Heart left ventricle (tissue), 16 donors: ENCODE data around the gene MAP1LC3B2. TPM values are rescaled to one million over a fixed set of nuclear protein-coding genes. Genes with fewer than 3 reads are reported as not detected.
"Not testable (repeated sequence)": the region's sequence is repeated elsewhere in the genome, so short reads cannot be mapped to it uniquely, and the experiment has no call there.

Experiments
- ATAC-seq, 4 donors: fragments of 200-7000 bp; cut with Tn5 transposase; one replicate each; pipeline ENCODE4 v1.9.1; 2020 to 2022; ENCODE audit warnings: moderate library complexity in 4 of 4, mild to moderate bottlenecking in 3 of 4, moderate number of reproducible peaks in 1 of 4
- DNase-seq, 5 donors: peaks; one replicate each; pipeline ENCODE4 v3.0.0-alpha.2; 2020
- H3K27ac ChIP-seq, 12 donors: fragments of 200-600 bp; sonication (generic) in 4 of 12; one replicate each; pipeline versions ENCODE4 v1.5.0 to v1.8.0; 2016 to 2022; ENCODE audit warnings: mild to moderate bottlenecking in 2 of 12
- H3K27me3 ChIP-seq, 9 donors: fragments of 200-600 bp; sonication (generic) in 2 of 9; one replicate each; pipeline versions ENCODE4 v1.5.1 to v1.8.0; 2016 to 2022; ENCODE audit warnings: mild to moderate bottlenecking in 3 of 9
- H3K36me3 ChIP-seq, 9 donors: fragments of 200-600 bp; sonication (generic) in 2 of 9; one replicate each; pipeline versions ENCODE4 v1.5.0 to v1.8.0; 2018 to 2022; ENCODE audit warnings: mild to moderate bottlenecking in 2 of 9
- H3K4me1 ChIP-seq, 12 donors: fragments of 200-600 bp; sonication (generic) in 4 of 12; one replicate each; pipeline versions ENCODE4 v1.5.0 to v1.8.0; 2016 to 2022; ENCODE audit warnings: mild to moderate bottlenecking in 3 of 12
- H3K4me3 ChIP-seq, 12 donors: fragments of 200-600 bp; sonication (generic) in 4 of 12; one replicate each; pipeline versions ENCODE4 v1.5.0 to v1.8.0; 2017 to 2022; ENCODE audit warnings: mild to moderate bottlenecking in 9 of 12, moderate library complexity in 4 of 12
- H3K9me3 ChIP-seq, 12 donors: fragments of 200-600 bp; sonication (generic) in 4 of 12; one replicate each; pipeline versions ENCODE4 v1.5.0 to v1.8.0; 2016 to 2022; ENCODE audit warnings: mild to moderate bottlenecking in 1 of 12
- CTCF ChIP-seq, 12 donors: fragments of 200-600 bp; sonication (generic) in 4 of 12; IDR thresholded peaks; one replicate each; pipeline versions ENCODE4 v1.5.0 to v1.8.0; 2018 to 2022; ENCODE audit warnings: antibody characterized with exemption in 12 of 12, mild to moderate bottlenecking in 5 of 12
- POLR2A ChIP-seq, 2 donors: fragments of 450-650 bp; IDR thresholded peaks; one replicate each; pipeline ENCODE4 v1.6.1; 2017; ENCODE audit warnings: antibody characterized with exemption in 2 of 2, mild to moderate bottlenecking in 2 of 2, moderate library complexity in 2 of 2
- WGBS, 4 donors: extraction: QIAGEN DNeasy Blood & Tissue Kit in 2 of 4; methylation state at CpG; one replicate each; pipeline versions ENCODE4 v1.1.5 to v1.1.7; 2013 to 2018; 5-methylcytosine and 5-hydroxymethylcytosine counted together
- intact Hi-C, 10 donors: fragments of 100-400 bp; cut with DNase I; formaldehyde crosslinking; loops; one replicate each; pipeline versions ENCODE4 v1.11.1 to v1.14.2; 2022
- polyA plus RNA-seq, 2 donors: library from polyadenylated mRNA; stranded (reverse); fragments of 200-250 nt; gene quantifications; one replicate each; pipeline ENCODE4 v1.2.3, GENCODE V29; 2013
- total RNA-seq, 9 donors: library from RNA; depleted of rRNA in 2 of 9; stranded (reverse); fragments of >200 nt in 2 of 9; fragmentation: NEBNext Ultra II Directional in 3 of 9; extraction: Animal tissue kit (Norgen Biotek cat#: 25700) in 3 of 9; gene quantifications; one replicate each; pipeline versions ENCODE4 v1.1.0 to v1.2.4, GENCODE V29; 2016 to 2023
- donor health status: ischemic (EF 13 %, LVEDD 7.1; RV severe dilation, severe dysfunction).
- donor health status: healthy with polysubstance abuse.
- donor health status: DM: no; HTN: yes; CAD: no.
- donor health status: DM: no; HTN: no; CAD: no.
- donor health status: ischemic (EF 25% LVEDD 6.9; RV normal size, moderate dysfunction).
- donor health status: ischemic (EF 25% LVEDD 5.7; RV mildly dilated, moderate dysfunction).
- donor health status: healthy.
- donor health status: DM: yes; HTN: yes; CAD: no.
- donor health status: ischemic (EF 35%, LVEDD 5.7; RV mildly dilated, moderate dysfunction).
- donor health status: nonischemic (EF 11% LVEDD 7.7; RV severe dilation, severe dysfunction).
- donor health status: DM: yes; HTN: yes; CAD: no.
- donor health status: PGD.
- donor health status: ischemic (EF 29% LVEDD 5.4; RV normal size, mild dysfunction).
- donor health status: nonischemic (EF 23%, LVEDD 6.1; RV moderate dilation, normal function).

Gene MAP1LC3B2
- total and polyA plus RNA-seq, 11 donors: 0.91 to 5.4 (median 2.3) TPM

- Histone ChIP-seq H3K27me3 (no peaks in the 10 kb centered on the region), H3K4me1 (no peaks in the 10 kb centered on the region), H3K4me3 (no peak overlapping the region), H3K36me3 (no peaks in the 10 kb centered on the region), H3K9me3 (peaks cover 0 to 14% (median 9%) of the 10 kb centered on the region in 12 donors), H3K27ac (no peak overlapping the region)
- DNase-seq (no peak), ATAC-seq (no peak)
- intact Hi-C loops: no loop called here
- TF ChIP-seq POLR2A (IDR thresholded peaks at IDR 0.05) (no peak), CTCF (IDR thresholded peaks at IDR 0.05) (no peak)
- WGBS, 4 donors: 77 to 89% (median 78%) methylated on average over 2 of the region's 2 CpGs
Observed at GRCh38 chr12:116568203-116568602, 9.0 kb downstream of the MAP1LC3B2 start.

GRCh38 chr12:116571089-116571488 is 11.9 kb downstream of the MAP1LC3B2 start:
- Histone ChIP-seq H3K4me3 (no peak overlapping the region), H3K27ac (no peak overlapping the region), H3K4me1 (no peaks in the 10 kb centered on the region), H3K27me3 (no peaks in the 10 kb centered on the region), H3K9me3 (no peaks in the 10 kb centered on the region), H3K36me3 (no peaks in the 10 kb centered on the region)
- WGBS, 4 donors: 83 to 98% (median 90%) methylated on average over 2 of the region's 2 CpGs
- intact Hi-C loops: no loop called here
- DNase-seq (no peak), ATAC-seq (no peak)
- TF ChIP-seq POLR2A (IDR thresholded peaks at IDR 0.05) (no peak), CTCF (IDR thresholded peaks at IDR 0.05) (no peak)

- Histone ChIP-seq H3K36me3 (no peaks in the 10 kb centered on the region), H3K27me3 (no peaks in the 10 kb centered on the region), H3K27ac (no peak overlapping the region), H3K4me1 (no peaks in the 10 kb centered on the region), H3K9me3 (no peaks in the 10 kb centered on the region), H3K4me3 (no peak overlapping the region)
- ATAC-seq (no peak), DNase-seq (no peak)
- intact Hi-C loops: no loop called here
- TF ChIP-seq POLR2A (IDR thresholded peaks at IDR 0.05) (no peak), CTCF (IDR thresholded peaks at IDR 0.05) (no peak)
- WGBS, 4 donors: 92 to 96% (median 95%) methylated on average over 4 of the region's 4 CpGs
Observed at GRCh38 chr12:116573776-116574175, 14.6 kb downstream of the MAP1LC3B2 start.

- ATAC-seq, H3K4me1 ChIP-seq, H3K27me3 ChIP-seq, H3K27ac ChIP-seq, H3K4me3 ChIP-seq, intact Hi-C loops, DNase-seq, H3K36me3 ChIP-seq, H3K9me3 ChIP-seq: not testable (repeated sequence)
- 90 to 94% (median 91%) methylated on average over 24 of the region's 24 CpGs for WGBS, 4 donors
Observed at GRCh38 chr12:116575754-116576153, 16.6 kb downstream of the MAP1LC3B2 start.

- 94 to 98% (median 98%) methylated on average over 4 of the region's 4 CpGs for WGBS, 4 donors
- no peak overlapping the region for H3K4me3 ChIP-seq
- no peak overlapping the region for H3K27ac ChIP-seq
- no peak for DNase-seq
- no peaks in the 10 kb centered on the region for H3K9me3 ChIP-seq
- no peaks in the 10 kb centered on the region for H3K36me3 ChIP-seq
- H3K4me1 ChIP-seq: peaks cover 0 to 4% (median 2%) of the 10 kb centered on the region in 12 donors
- no peaks in the 10 kb centered on the region for H3K27me3 ChIP-seq
- TF ChIP-seq CTCF (IDR thresholded peaks at IDR 0.05) (no peak), POLR2A (IDR thresholded peaks at IDR 0.05) (no peak)
- ATAC-seq: no peak
- intact Hi-C loops: no loop called here
Observed at GRCh38 chr12:116577154-116577561, 18.0 kb downstream of the MAP1LC3B2 start.
